Vagina (tissue), 2 donors: ENCODE measurements around the gene CHCHD6.

Source experiments
- POLR2A ChIP-seq, 2 donors: fragments of 450-650 bp; IDR thresholded peaks; one replicate each; pipeline ENCODE4 v1.6.1; 2017; ENCODE audit warnings: antibody characterized with exemption in 2 of 2, mild to moderate bottlenecking in 2 of 2, moderate library complexity in 2 of 2
- TF ChIP-seq, protein P1 (sequence below), 3 experiments: fragments of 450-650 bp in 2 of 3; fragments of 200-600 bp in 1 of 3; sonication (generic) in 1 of 3; IDR thresholded peaks; one replicate each; pipeline ENCODE4 v1.5.1; 2017 to 2019; ENCODE audit warnings: antibody characterized with exemption in 3 of 3, mild to moderate bottlenecking in 2 of 3, moderate library complexity in 2 of 3

DNA sequence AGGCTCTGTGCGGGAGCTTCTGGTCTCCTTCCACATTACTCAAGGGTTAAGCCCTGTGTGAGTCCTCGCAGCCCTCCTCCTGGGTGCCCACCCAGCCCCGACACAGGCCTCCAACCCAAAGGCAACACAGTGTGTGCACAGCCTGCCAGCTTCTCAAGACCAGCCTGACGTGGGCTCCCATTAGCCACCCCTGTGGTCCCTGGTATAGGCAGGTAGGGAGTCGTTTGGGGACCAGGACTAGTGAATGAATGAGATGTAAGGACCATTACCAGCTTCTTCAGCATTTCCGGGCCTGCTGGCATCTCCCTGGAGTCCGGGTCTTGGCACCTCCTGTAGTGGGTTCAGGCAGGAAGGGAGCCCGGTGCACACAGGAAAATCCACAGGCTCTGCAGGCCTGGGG is 258.7 kb downstream of the CHCHD6 start:
- TF ChIP-seq, protein P1, sequence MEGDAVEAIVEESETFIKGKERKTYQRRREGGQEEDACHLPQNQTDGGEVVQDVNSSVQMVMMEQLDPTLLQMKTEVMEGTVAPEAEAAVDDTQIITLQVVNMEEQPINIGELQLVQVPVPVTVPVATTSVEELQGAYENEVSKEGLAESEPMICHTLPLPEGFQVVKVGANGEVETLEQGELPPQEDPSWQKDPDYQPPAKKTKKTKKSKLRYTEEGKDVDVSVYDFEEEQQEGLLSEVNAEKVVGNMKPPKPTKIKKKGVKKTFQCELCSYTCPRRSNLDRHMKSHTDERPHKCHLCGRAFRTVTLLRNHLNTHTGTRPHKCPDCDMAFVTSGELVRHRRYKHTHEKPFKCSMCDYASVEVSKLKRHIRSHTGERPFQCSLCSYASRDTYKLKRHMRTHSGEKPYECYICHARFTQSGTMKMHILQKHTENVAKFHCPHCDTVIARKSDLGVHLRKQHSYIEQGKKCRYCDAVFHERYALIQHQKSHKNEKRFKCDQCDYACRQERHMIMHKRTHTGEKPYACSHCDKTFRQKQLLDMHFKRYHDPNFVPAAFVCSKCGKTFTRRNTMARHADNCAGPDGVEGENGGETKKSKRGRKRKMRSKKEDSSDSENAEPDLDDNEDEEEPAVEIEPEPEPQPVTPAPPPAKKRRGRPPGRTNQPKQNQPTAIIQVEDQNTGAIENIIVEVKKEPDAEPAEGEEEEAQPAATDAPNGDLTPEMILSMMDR (IDR thresholded peaks at IDR 0.05) = no peak
- TF ChIP-seq POLR2A (IDR thresholded peaks at IDR 0.05) = no peak
